WI38 (cell line): ENCODE results near the gene ZNF396.

Experiments used
- H3K4me3 ChIP-seq: 2 replicates; pipeline ENCODE4 v1.5.1; 2011; ENCODE audit warnings: low read depth, mild to moderate bottlenecking, control low read depth, low read length
- CTCF ChIP-seq: IDR thresholded peaks from 2 replicates; pipeline ENCODE4 v1.5.1; 2012; ENCODE audit warnings: low read depth, mild to moderate bottlenecking, control low read depth, low read length

Gene ZNF396

GRCh38 chr18:35413163-35413511, 36.0 kb upstream of the ZNF396 start:
- H3K4me3 ChIP-seq, result no peak overlapping the region
- TF ChIP-seq CTCF, result no peak

DNA sequence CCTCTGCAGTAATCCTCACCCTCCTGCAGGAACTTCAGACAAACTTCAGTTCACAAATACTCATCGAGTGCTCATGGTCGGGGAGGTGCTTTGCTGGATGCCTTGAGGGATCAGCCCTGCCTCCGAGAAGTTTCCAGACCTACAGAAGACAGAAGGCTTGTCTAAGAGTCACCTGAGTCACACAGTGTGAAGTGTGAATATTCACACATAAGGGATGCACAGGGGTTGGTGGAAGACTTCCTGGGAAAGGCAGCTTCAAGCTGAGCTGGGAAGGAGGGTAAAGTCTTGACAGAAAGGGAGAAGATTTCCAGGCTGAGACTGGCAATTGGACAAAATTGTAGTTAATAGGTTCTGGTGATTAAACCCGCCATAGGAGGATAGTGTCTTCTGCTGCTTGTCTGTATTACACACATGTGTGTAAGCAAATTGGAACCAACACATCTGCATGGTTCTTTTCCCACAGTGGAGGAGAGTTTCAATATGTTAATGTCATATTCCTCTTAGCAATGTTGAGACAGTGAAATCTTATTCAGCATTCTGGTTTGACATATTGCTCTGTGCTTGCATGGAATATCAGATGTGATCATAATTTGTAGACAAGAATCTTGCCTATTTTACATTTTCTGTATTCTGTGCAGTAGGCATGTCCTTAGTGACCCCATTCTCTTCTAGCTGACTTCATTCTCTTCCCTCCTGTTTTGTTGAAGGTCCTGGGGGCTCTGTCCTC, 34.7 kb upstream of the ZNF396 start:
- no peak for TF ChIP-seq CTCF
- H3K4me3 ChIP-seq, result no peak overlapping the region

- no peak for TF ChIP-seq CTCF
- no peak overlapping the region for H3K4me3 ChIP-seq
These were observed 33.4 kb upstream of the ZNF396 start for GRCh38 chr18:35410561-35410960.

DNA sequence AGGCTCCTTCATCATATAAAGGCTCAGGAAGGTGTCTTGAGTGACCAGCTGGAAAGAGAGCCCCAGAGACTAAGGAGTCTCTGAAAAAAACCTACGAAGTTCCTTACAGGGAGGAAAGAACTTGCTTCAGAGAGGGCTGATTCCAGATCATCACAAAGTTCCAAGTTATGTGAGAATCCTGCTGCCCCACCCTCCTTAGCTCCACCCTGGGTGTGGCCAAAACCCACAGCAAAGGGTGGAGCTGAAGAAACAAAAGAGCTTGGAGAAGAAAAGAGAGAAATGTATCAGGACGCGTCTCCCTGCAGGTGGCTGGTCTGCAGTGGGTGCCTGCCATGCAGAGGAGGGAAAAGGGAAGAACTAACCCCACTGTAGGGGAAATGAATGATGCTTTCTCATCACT, 32.8 kb upstream of the ZNF396 start:
- no peak overlapping the region for H3K4me3 ChIP-seq
- TF ChIP-seq CTCF, result no peak

- no peak for TF ChIP-seq CTCF
These were observed 31.7 kb upstream of the ZNF396 start for GRCh38 chr18:35408843-35409261.

GRCh38 chr18:35407871-35408481, 30.8 kb upstream of the ZNF396 start:
- no peak overlapping the region for H3K4me3 ChIP-seq
- TF ChIP-seq CTCF, result peak; percentile 49; the same call in 1 of the 2 replicates

More at GRCh38 chr18:35408843-35409261, 31.7 kb upstream of the ZNF396 start:
- no peak overlapping the region for H3K4me3 ChIP-seq

DNA sequence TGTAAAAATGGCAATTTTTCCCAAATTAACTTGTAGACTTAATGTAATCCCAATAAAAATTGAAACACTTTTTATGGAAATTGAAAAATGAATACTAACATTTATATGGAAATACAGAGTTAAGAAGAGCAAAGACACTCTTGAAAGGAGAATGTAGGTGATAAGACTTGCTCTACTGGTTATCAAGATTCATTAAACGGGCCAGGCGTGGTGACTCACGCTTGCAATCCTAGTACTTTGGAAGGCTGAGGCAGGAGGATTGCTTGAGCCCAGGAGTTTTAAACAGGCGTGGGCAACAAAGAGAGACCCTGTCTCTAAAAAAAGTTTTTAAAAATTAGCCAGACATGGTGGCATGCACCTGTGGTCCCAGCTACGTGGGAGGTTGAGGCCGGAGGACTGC, 29.5 kb upstream of the ZNF396 start:
- H3K4me3 ChIP-seq, result no peak overlapping the region
- no peak for TF ChIP-seq CTCF
